SK-N-SH (cell line): ENCODE data around the gene PANX2.

ENCODE experiments used
- GATA2 ChIP-seq: sonication (generic); formaldehyde crosslinking; IDR thresholded peaks from 2 replicates; pipeline ENCODE4 v1.5.0; 2020; ENCODE audit warnings: mild to moderate bottlenecking, missing genetic modification reagents
- TF ChIP-seq, protein P1 (sequence below): fragments of 200-600 bp; sonication (generic); IDR thresholded peaks from 2 replicates; pipeline ENCODE4 v1.6.1; 2017; ENCODE audit warnings: antibody characterized with exemption, mild to moderate bottlenecking, moderate library complexity

DNA sequence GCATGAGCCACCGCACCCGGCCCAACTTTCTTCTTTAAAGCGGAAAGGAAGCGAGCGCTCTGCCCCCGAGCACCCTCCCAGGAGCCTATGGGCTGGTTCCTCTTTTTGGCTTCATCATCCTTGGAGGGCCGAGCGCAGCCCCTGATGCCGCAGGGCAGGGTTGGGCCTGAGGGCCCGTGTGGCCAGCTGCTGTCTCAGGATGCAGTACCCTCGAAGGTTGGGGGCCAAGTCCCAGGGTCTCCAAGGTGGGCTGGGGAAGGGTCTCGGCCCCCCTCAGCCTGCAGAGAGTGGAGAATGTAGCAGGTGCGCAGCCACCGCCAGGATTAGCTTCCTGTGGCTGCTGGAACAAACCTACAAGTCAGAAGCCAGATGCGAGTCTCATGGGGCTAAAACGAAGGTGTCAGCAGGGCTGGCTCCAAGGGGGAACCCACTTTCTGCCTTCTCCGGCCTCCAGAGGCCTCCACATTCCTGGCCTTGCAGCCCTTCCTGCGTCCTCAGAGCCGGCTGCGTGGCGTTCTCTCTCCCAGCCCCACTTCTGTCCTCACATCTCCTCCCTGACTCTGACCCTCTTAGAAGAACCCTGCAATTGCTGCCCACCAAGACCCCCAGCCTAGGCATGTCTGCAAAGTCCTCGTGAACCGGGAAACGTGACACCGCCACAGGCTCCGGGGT lies 2.9 kb downstream of the PANX2 start:
- TF ChIP-seq, protein P1, sequence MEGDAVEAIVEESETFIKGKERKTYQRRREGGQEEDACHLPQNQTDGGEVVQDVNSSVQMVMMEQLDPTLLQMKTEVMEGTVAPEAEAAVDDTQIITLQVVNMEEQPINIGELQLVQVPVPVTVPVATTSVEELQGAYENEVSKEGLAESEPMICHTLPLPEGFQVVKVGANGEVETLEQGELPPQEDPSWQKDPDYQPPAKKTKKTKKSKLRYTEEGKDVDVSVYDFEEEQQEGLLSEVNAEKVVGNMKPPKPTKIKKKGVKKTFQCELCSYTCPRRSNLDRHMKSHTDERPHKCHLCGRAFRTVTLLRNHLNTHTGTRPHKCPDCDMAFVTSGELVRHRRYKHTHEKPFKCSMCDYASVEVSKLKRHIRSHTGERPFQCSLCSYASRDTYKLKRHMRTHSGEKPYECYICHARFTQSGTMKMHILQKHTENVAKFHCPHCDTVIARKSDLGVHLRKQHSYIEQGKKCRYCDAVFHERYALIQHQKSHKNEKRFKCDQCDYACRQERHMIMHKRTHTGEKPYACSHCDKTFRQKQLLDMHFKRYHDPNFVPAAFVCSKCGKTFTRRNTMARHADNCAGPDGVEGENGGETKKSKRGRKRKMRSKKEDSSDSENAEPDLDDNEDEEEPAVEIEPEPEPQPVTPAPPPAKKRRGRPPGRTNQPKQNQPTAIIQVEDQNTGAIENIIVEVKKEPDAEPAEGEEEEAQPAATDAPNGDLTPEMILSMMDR = no peak
- TF ChIP-seq GATA2 (CRISPR knock-in tag) = no peak
